Hepatocyte (in vitro differentiated cells): ENCODE measurements around the gene RNF6.

Experiments
- CTCF ChIP-seq: fragments of 200-600 bp; sonication (generic); IDR thresholded peaks from 2 replicates; pipeline ENCODE4 v1.5.1; 2016; ENCODE audit warnings: antibody characterized with exemption, mild to moderate bottlenecking; ENCODE audit not compliant: poor library complexity
- EZH2phosphoT487 ChIP-seq: fragments of 200-600 bp; sonication (generic); IDR thresholded peaks from one replicate; pipeline ENCODE4 v1.6.1; 2018; ENCODE audit warnings: antibody characterized with exemption, mild to moderate bottlenecking, low read depth, moderate library complexity; ENCODE audit not compliant: unreplicated experiment, severe bottlenecking

GRCh38 chr13:26262156-26262555, 40.0 kb upstream of the RNF6 start:
- TF ChIP-seq CTCF (no peak), EZH2phosphoT487 (no peak)
